Measurements from ENCODE around the gene OR6N2. TPM values are rescaled to one million over a fixed set of nuclear protein-coding genes. Genes with fewer than 3 reads are reported as not detected.

OR6N2 gene
- total RNA-seq: not detected in 2 replicates

- intact Hi-C loops (cut with micrococcal nuclease): no loop called here
Measured at GRCh38 chr1:158781104-158781503, at the start of gene OR6N2. OR6N2 (minus strand) TSS chr1:158781204; CDS start chr1:158777635, 3,569 bp downstream.

- intact Hi-C loops (cut with micrococcal nuclease): no loop called here
Measured at GRCh38 chr1:158830074-158830677, 49.2 kb upstream of the OR6N2 start.

GRCh38 chr1:158821723-158822122 lies 40.7 kb upstream of the OR6N2 start:
- intact Hi-C loops (cut with micrococcal nuclease): no loop called here

- intact Hi-C loops (cut with micrococcal nuclease): loop anchor here (1.0 kb wide), 4 partner anchors 13 to 258 kb away; partner anchors contain the start of gene IFI16
Measured at GRCh38 chr1:158819461-158820443, 38.7 kb upstream of the OR6N2 start.

GRCh38 chr1:158818975-158819431 lies 38.0 kb upstream of the OR6N2 start:
- intact Hi-C loops (cut with micrococcal nuclease): loop anchor here (1.0 kb wide), 4 partner anchors 13 to 258 kb away; partner anchors contain the start of gene IFI16

- intact Hi-C loops (cut with micrococcal nuclease): no loop called here
Measured at GRCh38 chr1:158818560-158818959, 37.6 kb upstream of the OR6N2 start.

GRCh38 chr1:158814970-158815369 lies 34.0 kb upstream of the OR6N2 start:
- intact Hi-C loops (cut with micrococcal nuclease): no loop called here

- intact Hi-C loops (cut with micrococcal nuclease): no loop called here
Measured at GRCh38 chr1:158813164-158813563, 32.2 kb upstream of the OR6N2 start.

GRCh38 chr1:158812336-158812735 lies 31.3 kb upstream of the OR6N2 start:
- intact Hi-C loops (cut with micrococcal nuclease): no loop called here

- intact Hi-C loops (cut with micrococcal nuclease): no loop called here
Measured at GRCh38 chr1:158810311-158810710, 29.3 kb upstream of the OR6N2 start.

GRCh38 chr1:158809862-158810261 lies 28.9 kb upstream of the OR6N2 start:
- intact Hi-C loops (cut with micrococcal nuclease): no loop called here

- intact Hi-C loops (cut with micrococcal nuclease): no loop called here
Measured at GRCh38 chr1:158809256-158809655, 28.3 kb upstream of the OR6N2 start.

- intact Hi-C loops (cut with micrococcal nuclease): no loop called here
Measured at GRCh38 chr1:158806916-158807536, 26.0 kb upstream of the OR6N2 start.

GRCh38 chr1:158803678-158804077 lies 22.7 kb upstream of the OR6N2 start:
- intact Hi-C loops (cut with micrococcal nuclease): no loop called here

- intact Hi-C loops (cut with micrococcal nuclease): no loop called here
Measured at GRCh38 chr1:158801396-158801795, 20.4 kb upstream of the OR6N2 start.

- intact Hi-C loops (cut with micrococcal nuclease): no loop called here
Measured at GRCh38 chr1:158800526-158800925, 19.5 kb upstream of the OR6N2 start.

GRCh38 chr1:158799689-158800088 lies 18.7 kb upstream of the OR6N2 start:
- intact Hi-C loops (cut with micrococcal nuclease): no loop called here

GRCh38 chr1:158798531-158798930 lies 17.5 kb upstream of the OR6N2 start:
- intact Hi-C loops (cut with micrococcal nuclease): no loop called here

GRCh38 chr1:158794247-158794646 lies 13.2 kb upstream of the OR6N2 start:
- intact Hi-C loops (cut with micrococcal nuclease): loop anchor here (5.0 kb wide), 1 partner anchor 278 kb away; no protein-coding TSS in a partner anchor

- intact Hi-C loops (cut with micrococcal nuclease): loop anchor here (1.0 to 5.0 kb wide), 2 partner anchors 205 to 279 kb away; no protein-coding TSS in a partner anchor
Measured at GRCh38 chr1:158793604-158794003, 12.6 kb upstream of the OR6N2 start.
